K562 (cell line): Measurements from ENCODE around the gene KMT5C. TPM values are rescaled to one million over a fixed set of nuclear protein-coding genes. Genes with fewer than 3 reads are reported as not detected.

ENCODE experiments used
- ATAC-seq: fragments of 200-7000 bp; cut with Tn5 transposase; 3 replicates; pipeline ENCODE4 v1.9.1; 2020; ENCODE audit warnings: moderate library complexity
- BruUV-seq: library from RNA; stranded (reverse); fragments of 400-500 nt; replicated peaks from 2 replicates; lab custom pipeline; 2021; lab: Mats Ljungman, UMichigan
- CTCF ChIA-PET: fragments of 300-600 bp; formaldehyde crosslinking; extraction: SDS; loops from one replicate; lab custom pipeline; 2021; ENCODE audit warnings: low intra/inter-chr PET ratio; lab: Yijun Ruan, JAX
- POLR2A ChIA-PET: fragments of 300-600, 350-650 bp; sonication (Branson Sonifier 250); formaldehyde crosslinking; extraction: SDS; loops from one replicate; lab custom pipeline; 2021; ENCODE audit warnings: antibody characterized with exemption, inconsistent platforms; lab: Yijun Ruan, JAX
- DNase-seq, 4 experiments: peaks; one replicate each; pipeline versions ENCODE4 v3.0.0 to v3.0.0-alpha.2; 2011 to 2018; ENCODE audit warnings: low spot score in 3 of 4, mixed read lengths in 3 of 4; ENCODE audit errors: extremely low read depth in 1 of 4
- FAIRE-seq: peaks from 2 replicates; lab custom pipeline; 2011; peaks lifted over from hg19 to GRCh38; lab: Jason Lieb, UNC
- H2AFZ ChIP-seq: 2 replicates; pipeline ENCODE4 v1.6.0; 2011; ENCODE audit warnings: low read depth, low read length, control low read depth, inconsistent platforms
- H3K27ac ChIP-seq: fragments of 200-600 bp; 3 replicates; pipeline ENCODE4 v1.8.0; 2011; ENCODE audit warnings: low read depth, mild to moderate bottlenecking, control low read depth, inconsistent platforms, low read length, moderate library complexity, mixed read lengths; ENCODE audit errors: extremely low read depth
- H3K27me3 ChIP-seq, 2 experiments: fragments of 300-600 bp in 1 of 2; 2 replicates in 1 of 2; 3 replicates in 1 of 2; pipeline versions ENCODE4 v1.6.0 to v1.8.0; 2011; ENCODE audit warnings: inconsistent platforms in 2 of 2, low read length in 2 of 2, mild to moderate bottlenecking in 1 of 2, mixed read lengths in 1 of 2, moderate library complexity in 1 of 2; ENCODE audit not compliant: control insufficient read depth in 2 of 2, insufficient read depth in 2 of 2
- H3K36me3 ChIP-seq: fragments of 300-600 bp; 3 replicates; pipeline ENCODE4 v1.8.0; 2011; ENCODE audit warnings: mild to moderate bottlenecking, low read length, inconsistent platforms; ENCODE audit not compliant: control insufficient read depth, insufficient read depth
- H3K4me1 ChIP-seq, 2 experiments: fragments of 200-600 bp in 1 of 2; replicated peaks in 1 of 2; 2 replicates in 1 of 2; 3 replicates in 1 of 2; pipeline versions ENCODE4 v1.5.1 to v1.8.0; 2011; ENCODE audit warnings: inconsistent platforms in 2 of 2, low read length in 2 of 2, mild to moderate bottlenecking in 1 of 2, mixed read lengths in 1 of 2, moderate library complexity in 1 of 2; ENCODE audit not compliant: control insufficient read depth in 2 of 2, insufficient read depth in 2 of 2
- H3K4me2 ChIP-seq: 2 replicates; pipeline ENCODE4 v1.6.1; 2011; ENCODE audit warnings: low read length, control low read depth, inconsistent platforms, mixed read lengths; ENCODE audit not compliant: insufficient read depth
- H3K4me3 ChIP-seq: fragments of 200-600 bp; sonication (generic), shearing (Covaris generic); 2 replicates; pipeline ENCODE4 v1.5.1; 2016; ENCODE audit warnings: control low read depth, inconsistent platforms
- H3K79me2 ChIP-seq: fragments of 200-600 bp; 3 replicates; pipeline ENCODE4 v1.8.0; 2011; ENCODE audit warnings: low read length, inconsistent platforms; ENCODE audit not compliant: control insufficient read depth, insufficient read depth
- H3K9ac ChIP-seq, 2 experiments: 2 replicates each; pipeline versions ENCODE4 v1.6.0 to v1.6.1; 2011; ENCODE audit warnings: low read depth in 2 of 2, low read length in 2 of 2, control low read depth in 1 of 2, inconsistent platforms in 1 of 2, mild to moderate bottlenecking in 1 of 2, mixed read lengths in 1 of 2; ENCODE audit not compliant: insufficient read depth in 1 of 2
- H3K9me1 ChIP-seq: one replicate; pipeline ENCODE4 v1.6.0; 2011; ENCODE audit warnings: inconsistent platforms, mild to moderate bottlenecking, low read length, moderate library complexity; ENCODE audit not compliant: control insufficient read depth, insufficient read depth
- H3K9me3 ChIP-seq: replicated peaks from 2 replicates; pipeline ENCODE4 v1.5.1; 2011; ENCODE audit warnings: low read depth, low read length, inconsistent platforms; ENCODE audit not compliant: control insufficient read depth, insufficient read depth
- H4K20me1 ChIP-seq: replicated peaks from 2 replicates; pipeline ENCODE4 v1.6.1; 2011; ENCODE audit warnings: low read length, inconsistent platforms, mixed read lengths; ENCODE audit not compliant: control insufficient read depth, insufficient read depth
- FUS ChIP-seq: fragments of 200-400 bp; formaldehyde crosslinking; optimal IDR thresholded peaks from 2 replicates; pipeline ENCODE3; 2017; ENCODE audit warnings: low read depth, low read length
- HLTF ChIP-seq: fragments of 450-650 bp; IDR thresholded peaks from 2 replicates; pipeline ENCODE4 v1.6.1; 2016
- MLX ChIP-seq, 2 experiments: fragments of 450-650 bp in 1 of 2; sonication (generic) in 1 of 2; formaldehyde crosslinking; conservative IDR thresholded peaks; 2 replicates each; pipeline versions ENCODE4 v1.4.0 to v1.8.1; 2020 to 2022; ENCODE audit warnings: mild to moderate bottlenecking in 1 of 2, missing genetic modification reagents in 1 of 2
- NFE2 ChIP-seq: IDR thresholded peaks from 2 replicates; pipeline ENCODE4 v1.6.1; 2014; ENCODE audit warnings: antibody characterized with exemption, low read depth
- PPARD ChIP-seq: fragments of 250-450 bp; sonication (Bioruptor Pico); IDR thresholded peaks from 2 replicates; pipeline ENCODE4 v1.8.0; 2022; ENCODE audit warnings: inconsistent platforms, mild to moderate bottlenecking, moderate library complexity
- TARDBP ChIP-seq: fragments of 450-650 bp; IDR thresholded peaks from 2 replicates; pipeline ENCODE4 v1.6.1; 2016
- ZNF175 ChIP-seq: fragments of 200-800 bp; sonication (Bioruptor generic); IDR thresholded peaks from 2 replicates; pipeline ENCODE4 v1.6.1; 2016; ENCODE audit warnings: low read depth, mild to moderate bottlenecking, missing genetic modification characterization, missing compliant biosample characterization
- ZNF239 ChIP-seq: fragments of 250-450 bp; sonication (Bioruptor Pico); IDR thresholded peaks from 2 replicates; pipeline ENCODE4 v1.4.0; 2020; ENCODE audit warnings: mild to moderate bottlenecking
- WGBS: fragments of 100-300 bp; shearing (Covaris generic); methylation state at CpG from one replicate; pipeline ENCODE4 v1.1.6; 2016; ENCODE audit warnings: low coverage, mixed read lengths; ENCODE audit not compliant: insufficient coverage; ENCODE audit errors: missing lambda C conversion rate; 5-methylcytosine and 5-hydroxymethylcytosine counted together
- in situ Hi-C: fragments of 300-500 bp; cut with MboI; formaldehyde crosslinking; loops from 4 replicates; pipeline ENCODE4 v1.15.0; 2018; ENCODE audit warnings: inconsistent platforms, mixed read lengths
- intact Hi-C: fragments of 100-400 bp; cut with micrococcal nuclease; formaldehyde crosslinking; loops from 2 replicates; pipeline ENCODE4 v1.14.2; 2022
- polyA plus RNA-seq, 8 experiments: library from polyadenylated mRNA; depleted of rRNA in 4 of 8; stranded (reverse) in 5 of 8; unstranded in 3 of 8; fragments of >200 nt; fragmentation: Nextera tagmentation in 2 of 8; fragmentation: Illumina TruSeq in 1 of 8; extraction: Ambion mirVana in 2 of 8; extraction: Trizol in 1 of 8; gene quantifications; 2 replicates each; pipeline versions ENCODE4 v1.2.1 to v1.2.3, GENCODE V29; 2011 to 2014; ENCODE audit warnings: inconsistent platforms in 1 of 8, missing spikeins in 1 of 8
- total RNA-seq, 7 experiments: library from RNA; depleted of rRNA in 6 of 7; stranded (reverse); fragments of >200 nt in 6 of 7; fragmentation: Illumina TruSeq in 2 of 7; extraction: Trizol in 2 of 7; gene quantifications; 2 replicates each; pipeline versions ENCODE4 v1.2.1 to v1.2.3, GENCODE V29; 2011 to 2021; ENCODE audit warnings: low replicate concordance in 1 of 7
- TF ChIP-seq, protein P1 (sequence below): fragments of 450-650 bp; IDR thresholded peaks from 2 replicates; pipeline ENCODE4 v1.6.1; 2016
- TF ChIP-seq, protein P2 (sequence below): fragments of 250-450 bp; sonication (Bioruptor Pico); IDR thresholded peaks from 2 replicates; pipeline ENCODE4 v1.4.0; 2020; ENCODE audit warnings: mild to moderate bottlenecking
- TF ChIP-seq, protein P3 (sequence below), 2 experiments: fragments of 450-650 bp; formaldehyde crosslinking in 1 of 2; IDR thresholded peaks; 2 replicates each; pipeline versions ENCODE4 v1.4.0 to v1.6.1; 2014 to 2020; ENCODE audit warnings: mild to moderate bottlenecking in 2 of 2, borderline replicate concordance in 1 of 2, low read depth in 1 of 2

The KMT5C gene
- total and polyA plus RNA-seq, 9 of the 15 experiments (the other 6 are each of a cell fraction or from before 2014, with no cell fraction given), result 0.15 to 53.5 (median 16.6) TPM

- in situ Hi-C loops (no loop called here), intact Hi-C loops (loop anchor here (5.0 kb wide), 2 partner anchors 35 to 85 kb away; partner anchors contain the start of genes KMT5C and RPL28)
- BruUV-seq, result TSS peak; percentile 42
- H2AFZ ChIP-seq, result peak overlapping the region; percentile 94
- H3K36me3 ChIP-seq, result peaks cover 5% of the 10 kb centered on the region; the same call in 1 of the 3 replicates
- ATAC-seq (no peak), FAIRE-seq (no peak), DNase-seq (no peak)
- H3K4me1 ChIP-seq, result peaks cover 12 to 51% of the 10 kb centered on the region in 2 experiments; a peak in 4 of 5 replicates
- WGBS, result 51% methylated on average over 4 of the region's 12 CpGs
- TF ChIP-seq, protein P1, sequence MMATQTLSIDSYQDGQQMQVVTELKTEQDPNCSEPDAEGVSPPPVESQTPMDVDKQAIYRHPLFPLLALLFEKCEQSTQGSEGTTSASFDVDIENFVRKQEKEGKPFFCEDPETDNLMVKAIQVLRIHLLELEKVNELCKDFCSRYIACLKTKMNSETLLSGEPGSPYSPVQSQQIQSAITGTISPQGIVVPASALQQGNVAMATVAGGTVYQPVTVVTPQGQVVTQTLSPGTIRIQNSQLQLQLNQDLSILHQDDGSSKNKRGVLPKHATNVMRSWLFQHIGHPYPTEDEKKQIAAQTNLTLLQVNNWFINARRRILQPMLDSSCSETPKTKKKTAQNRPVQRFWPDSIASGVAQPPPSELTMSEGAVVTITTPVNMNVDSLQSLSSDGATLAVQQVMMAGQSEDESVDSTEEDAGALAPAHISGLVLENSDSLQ, result no peak
- TF ChIP-seq, protein P2, sequence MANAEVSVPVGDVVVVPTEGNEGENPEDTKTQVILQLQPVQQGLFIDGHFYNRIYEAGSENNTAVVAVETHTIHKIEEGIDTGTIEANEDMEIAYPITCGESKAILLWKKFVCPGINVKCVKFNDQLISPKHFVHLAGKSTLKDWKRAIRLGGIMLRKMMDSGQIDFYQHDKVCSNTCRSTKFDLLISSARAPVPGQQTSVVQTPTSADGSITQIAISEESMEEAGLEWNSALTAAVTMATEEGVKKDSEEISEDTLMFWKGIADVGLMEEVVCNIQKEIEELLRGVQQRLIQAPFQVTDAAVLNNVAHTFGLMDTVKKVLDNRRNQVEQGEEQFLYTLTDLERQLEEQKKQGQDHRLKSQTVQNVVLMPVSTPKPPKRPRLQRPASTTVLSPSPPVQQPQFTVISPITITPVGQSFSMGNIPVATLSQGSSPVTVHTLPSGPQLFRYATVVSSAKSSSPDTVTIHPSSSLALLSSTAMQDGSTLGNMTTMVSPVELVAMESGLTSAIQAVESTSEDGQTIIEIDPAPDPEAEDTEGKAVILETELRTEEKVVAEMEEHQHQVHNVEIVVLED, result no peak
- TF ChIP-seq ZNF239 (CRISPR knock-in tag) (no peak), FUS (no peak), MLX (CRISPR knock-in tag; conservative IDR thresholded peaks at IDR 0.05) (no peak), ZNF175 (no peak), TARDBP (no peak), NFE2 (no peak), HLTF (no peak), PPARD (no peak)
- TF ChIP-seq, protein P3, sequence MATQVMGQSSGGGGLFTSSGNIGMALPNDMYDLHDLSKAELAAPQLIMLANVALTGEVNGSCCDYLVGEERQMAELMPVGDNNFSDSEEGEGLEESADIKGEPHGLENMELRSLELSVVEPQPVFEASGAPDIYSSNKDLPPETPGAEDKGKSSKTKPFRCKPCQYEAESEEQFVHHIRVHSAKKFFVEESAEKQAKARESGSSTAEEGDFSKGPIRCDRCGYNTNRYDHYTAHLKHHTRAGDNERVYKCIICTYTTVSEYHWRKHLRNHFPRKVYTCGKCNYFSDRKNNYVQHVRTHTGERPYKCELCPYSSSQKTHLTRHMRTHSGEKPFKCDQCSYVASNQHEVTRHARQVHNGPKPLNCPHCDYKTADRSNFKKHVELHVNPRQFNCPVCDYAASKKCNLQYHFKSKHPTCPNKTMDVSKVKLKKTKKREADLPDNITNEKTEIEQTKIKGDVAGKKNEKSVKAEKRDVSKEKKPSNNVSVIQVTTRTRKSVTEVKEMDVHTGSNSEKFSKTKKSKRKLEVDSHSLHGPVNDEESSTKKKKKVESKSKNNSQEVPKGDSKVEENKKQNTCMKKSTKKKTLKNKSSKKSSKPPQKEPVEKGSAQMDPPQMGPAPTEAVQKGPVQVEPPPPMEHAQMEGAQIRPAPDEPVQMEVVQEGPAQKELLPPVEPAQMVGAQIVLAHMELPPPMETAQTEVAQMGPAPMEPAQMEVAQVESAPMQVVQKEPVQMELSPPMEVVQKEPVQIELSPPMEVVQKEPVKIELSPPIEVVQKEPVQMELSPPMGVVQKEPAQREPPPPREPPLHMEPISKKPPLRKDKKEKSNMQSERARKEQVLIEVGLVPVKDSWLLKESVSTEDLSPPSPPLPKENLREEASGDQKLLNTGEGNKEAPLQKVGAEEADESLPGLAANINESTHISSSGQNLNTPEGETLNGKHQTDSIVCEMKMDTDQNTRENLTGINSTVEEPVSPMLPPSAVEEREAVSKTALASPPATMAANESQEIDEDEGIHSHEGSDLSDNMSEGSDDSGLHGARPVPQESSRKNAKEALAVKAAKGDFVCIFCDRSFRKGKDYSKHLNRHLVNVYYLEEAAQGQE (IDR thresholded peaks at IDR 0.05; ENCODE audit: borderline replicate concordance), result no peak
- TF ChIP-seq, protein P3 (CRISPR knock-in tag; IDR thresholded peaks at IDR 0.05; ENCODE audit: low read depth), result no peak
- H3K4me3 ChIP-seq, result peak overlapping the region; percentile 41
- ChIA-PET POLR2A (interaction anchor here (1.0 to 2.6 kb wide), 5 partner anchors 14 to 105 kb away, joined by 3 to 12 read pairs (median 3); partner anchors contain the start of gene UBE2S), CTCF (interaction anchor here (0.7 kb wide), 1 partner anchor 166 kb away, joined by 3 read pairs; no protein-coding TSS in a partner anchor)
- 0 out of 3 replicates have a peak overlapping the region, but pooled peaks have one; percentile 18 for H3K27ac ChIP-seq
- peak overlapping the region; percentile 51 to 88; a peak in 3 of 4 replicates for H3K9ac ChIP-seq
- H3K9me3 ChIP-seq, result no peaks in the 10 kb centered on the region; the same call in 1 of the 2 replicates
- no peaks in the 10 kb centered on the region for H3K9me1 ChIP-seq
- H3K4me2 ChIP-seq, result peak overlapping the region; percentile 81
- H3K27me3 ChIP-seq, result no peaks in the 10 kb centered on the region
- H3K79me2 ChIP-seq, result no peaks in the 10 kb centered on the region
- H4K20me1 ChIP-seq, result no peaks in the 10 kb centered on the region
These were observed 37.4 kb upstream of the KMT5C start for GRCh38 chr19:55302318-55302703.
